Stimulated activated CD4-positive, alpha-beta T cell treated with anti-CD3 and anti-CD28 coated beads, Interleukin-15, amount 100 ng/mL, for 24 hours (primary cell): ENCODE data around the gene SLC6A11.

Experiments
- DNase-seq: peaks from one replicate; pipeline ENCODE4 v3.0.0-alpha.2; 2020

The SLC6A11 gene

GRCh38 chr3:10816019-10816862, at the start of gene SLC6A11:
Gene SLC6A11 (plus strand): TSS chr3:10816228. CDS start chr3:10816266, 38 bp downstream.
- peak; percentile 15 for DNase-seq

- DNase-seq = no peak
These were observed 47.2 kb upstream of the SLC6A11 start for GRCh38 chr3:10768708-10769394.

GRCh38 chr3:10770547-10770946, 45.5 kb upstream of the SLC6A11 start:
- no peak for DNase-seq

- no peak for DNase-seq
These were observed 45.0 kb upstream of the SLC6A11 start for GRCh38 chr3:10770981-10771380.

- DNase-seq = no peak
These were observed 44.4 kb upstream of the SLC6A11 start for GRCh38 chr3:10771486-10772270.

- DNase-seq = peak; percentile 15
These were observed 43.5 kb upstream of the SLC6A11 start for GRCh38 chr3:10772271-10773161.

GRCh38 chr3:10774129-10774670, 41.8 kb upstream of the SLC6A11 start:
- no peak for DNase-seq

GRCh38 chr3:10774825-10775224, 41.2 kb upstream of the SLC6A11 start:
- DNase-seq = no peak

- no peak for DNase-seq
These were observed 40.8 kb upstream of the SLC6A11 start for GRCh38 chr3:10775259-10775658.

- DNase-seq = no peak
These were observed 40.2 kb upstream of the SLC6A11 start for GRCh38 chr3:10775828-10776227.

GRCh38 chr3:10777627-10778026, 38.4 kb upstream of the SLC6A11 start:
- no peak for DNase-seq

- no peak for DNase-seq
These were observed 37.3 kb upstream of the SLC6A11 start for GRCh38 chr3:10778492-10779292.

- no peak for DNase-seq
These were observed 36.7 kb upstream of the SLC6A11 start for GRCh38 chr3:10779293-10779805.

- DNase-seq = no peak
These were observed 35.8 kb upstream of the SLC6A11 start for GRCh38 chr3:10780243-10780642.

- no peak for DNase-seq
These were observed 35.1 kb upstream of the SLC6A11 start for GRCh38 chr3:10780922-10781321.

- DNase-seq = no peak
These were observed 34.0 kb upstream of the SLC6A11 start for GRCh38 chr3:10781981-10782380.

GRCh38 chr3:10783360-10784351, 32.4 kb upstream of the SLC6A11 start:
- peak; percentile 32 for DNase-seq

- no peak for DNase-seq
These were observed 29.4 kb upstream of the SLC6A11 start for GRCh38 chr3:10786640-10787039.

GRCh38 chr3:10788451-10788850, 27.6 kb upstream of the SLC6A11 start:
- DNase-seq = no peak

- no peak for DNase-seq
These were observed 25.3 kb upstream of the SLC6A11 start for GRCh38 chr3:10790713-10791112.
